PFSK-1 (cell line): ENCODE data around the gene ARSI.

Experiments used
- FOXP2 ChIP-seq: optimal IDR thresholded peaks from 2 replicates; pipeline ENCODE3; 2011; ENCODE audit warnings: borderline replicate concordance, control low read depth, inconsistent platforms; ENCODE audit not compliant: insufficient read depth; ENCODE audit errors: extremely low read length, extremely low read depth
- POLR2AphosphoS5 ChIP-seq: IDR thresholded peaks from 2 replicates; pipeline ENCODE4 v1.6.1; 2012; ENCODE audit warnings: low read depth, mild to moderate bottlenecking, control low read depth, low read length, moderate library complexity
- SIN3A ChIP-seq: IDR thresholded peaks from 2 replicates; pipeline ENCODE4 v1.6.1; 2012; ENCODE audit warnings: mild to moderate bottlenecking, low read length, moderate library complexity, borderline replicate concordance; ENCODE audit not compliant: insufficient read depth
- TAF1 ChIP-seq: IDR thresholded peaks from 2 replicates; pipeline ENCODE4 v1.6.1; 2012; ENCODE audit warnings: low read length, control low read depth, borderline replicate concordance; ENCODE audit not compliant: insufficient read depth
- TF ChIP-seq, protein P1 (sequence below), 2 experiments: IDR thresholded peaks; 2 replicates each; pipeline versions ENCODE4 v1.6.1 to v1.8.0; 2011 to 2012; ENCODE audit warnings: low read depth in 2 of 2, low read length in 2 of 2, control low read depth in 1 of 2, inconsistent platforms in 1 of 2, mild to moderate bottlenecking in 1 of 2, moderate library complexity in 1 of 2; ENCODE audit not compliant: insufficient read depth in 1 of 2

ARSI gene

DNA sequence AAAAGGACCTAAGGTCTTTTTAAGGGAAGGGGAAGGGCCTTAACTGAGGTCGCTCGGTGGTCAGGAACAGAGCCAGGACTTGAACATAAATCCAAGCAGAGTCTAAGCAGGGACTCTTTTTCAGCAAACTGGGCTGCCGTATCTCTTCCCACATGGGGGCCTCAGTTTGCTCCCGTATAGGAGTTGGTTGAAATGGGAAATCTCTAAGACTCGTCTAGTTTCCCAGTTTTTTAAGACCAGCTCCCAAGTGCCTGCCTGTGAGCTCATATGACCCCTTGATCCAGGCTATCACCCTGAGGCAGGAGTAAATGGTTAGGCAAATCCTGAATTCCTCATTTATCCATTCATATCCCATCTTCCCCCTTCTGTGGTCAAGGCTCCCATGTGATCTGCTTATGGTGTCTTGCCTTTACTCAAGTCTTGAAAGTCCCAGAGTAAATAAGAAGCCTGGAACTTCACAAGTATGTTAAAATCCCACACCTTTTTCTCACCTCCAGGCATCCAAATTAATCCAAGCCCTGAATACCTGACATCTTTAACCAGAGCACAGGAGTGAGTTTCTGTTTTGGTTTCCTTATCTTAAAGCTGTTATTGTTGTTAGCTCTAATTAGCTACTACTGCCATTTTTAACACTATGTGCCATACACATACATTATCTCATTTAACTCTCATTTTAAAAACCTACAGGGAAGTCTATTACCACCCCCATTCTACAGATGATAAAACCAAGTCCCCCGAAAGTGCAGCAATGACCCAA, 3.0 kb downstream of the ARSI start:
- TF ChIP-seq SIN3A (no peak), TAF1 (no peak), FOXP2 (no peak), POLR2AphosphoS5 (no peak)
- TF ChIP-seq, protein P1, sequence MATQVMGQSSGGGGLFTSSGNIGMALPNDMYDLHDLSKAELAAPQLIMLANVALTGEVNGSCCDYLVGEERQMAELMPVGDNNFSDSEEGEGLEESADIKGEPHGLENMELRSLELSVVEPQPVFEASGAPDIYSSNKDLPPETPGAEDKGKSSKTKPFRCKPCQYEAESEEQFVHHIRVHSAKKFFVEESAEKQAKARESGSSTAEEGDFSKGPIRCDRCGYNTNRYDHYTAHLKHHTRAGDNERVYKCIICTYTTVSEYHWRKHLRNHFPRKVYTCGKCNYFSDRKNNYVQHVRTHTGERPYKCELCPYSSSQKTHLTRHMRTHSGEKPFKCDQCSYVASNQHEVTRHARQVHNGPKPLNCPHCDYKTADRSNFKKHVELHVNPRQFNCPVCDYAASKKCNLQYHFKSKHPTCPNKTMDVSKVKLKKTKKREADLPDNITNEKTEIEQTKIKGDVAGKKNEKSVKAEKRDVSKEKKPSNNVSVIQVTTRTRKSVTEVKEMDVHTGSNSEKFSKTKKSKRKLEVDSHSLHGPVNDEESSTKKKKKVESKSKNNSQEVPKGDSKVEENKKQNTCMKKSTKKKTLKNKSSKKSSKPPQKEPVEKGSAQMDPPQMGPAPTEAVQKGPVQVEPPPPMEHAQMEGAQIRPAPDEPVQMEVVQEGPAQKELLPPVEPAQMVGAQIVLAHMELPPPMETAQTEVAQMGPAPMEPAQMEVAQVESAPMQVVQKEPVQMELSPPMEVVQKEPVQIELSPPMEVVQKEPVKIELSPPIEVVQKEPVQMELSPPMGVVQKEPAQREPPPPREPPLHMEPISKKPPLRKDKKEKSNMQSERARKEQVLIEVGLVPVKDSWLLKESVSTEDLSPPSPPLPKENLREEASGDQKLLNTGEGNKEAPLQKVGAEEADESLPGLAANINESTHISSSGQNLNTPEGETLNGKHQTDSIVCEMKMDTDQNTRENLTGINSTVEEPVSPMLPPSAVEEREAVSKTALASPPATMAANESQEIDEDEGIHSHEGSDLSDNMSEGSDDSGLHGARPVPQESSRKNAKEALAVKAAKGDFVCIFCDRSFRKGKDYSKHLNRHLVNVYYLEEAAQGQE (IDR thresholded peaks at IDR 0.05; ENCODE audit: insufficient read depth in 1 of 2, low read depth in 2 of 2, low read length in 2 of 2) = no peak

DNA sequence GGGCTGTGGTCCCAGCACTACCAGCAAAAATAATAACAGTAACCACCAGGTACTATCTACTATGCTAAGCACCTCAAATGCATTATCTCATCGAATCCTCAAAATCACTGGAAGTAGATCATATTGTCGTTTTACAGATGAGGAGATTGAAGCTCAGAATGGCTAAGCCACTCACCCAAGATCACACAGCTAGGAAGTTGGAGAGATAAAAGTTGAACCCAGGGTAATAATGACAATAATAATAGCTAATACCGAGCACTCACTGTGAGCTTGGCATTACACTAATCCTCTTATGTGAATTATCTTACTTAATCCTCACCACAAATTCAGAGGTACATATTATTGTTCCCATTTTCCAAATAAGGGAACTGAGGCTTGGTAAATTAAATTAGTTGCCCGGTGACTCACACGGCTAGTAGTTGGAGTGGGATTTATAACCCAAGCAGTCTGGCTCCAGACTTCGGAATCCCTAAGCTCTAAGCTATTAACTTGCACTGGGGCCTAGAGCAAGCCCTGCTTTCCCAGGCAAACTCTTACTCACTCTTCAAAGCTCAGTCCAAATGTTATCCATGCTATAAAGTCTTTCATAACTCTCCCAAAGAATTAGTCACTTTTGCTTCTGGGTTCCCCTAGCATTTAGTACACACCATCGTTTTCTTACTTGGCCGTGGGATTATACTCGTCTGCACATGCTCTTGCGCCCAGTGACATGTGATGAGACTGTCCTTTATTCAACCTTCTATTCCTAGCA, 3.8 kb downstream of the ARSI start:
- TF ChIP-seq, protein P1 (IDR thresholded peaks at IDR 0.05; ENCODE audit: insufficient read depth in 1 of 2, low read depth in 2 of 2, low read length in 2 of 2) = no peak
- TF ChIP-seq FOXP2 (no peak), TAF1 (no peak), POLR2AphosphoS5 (no peak), SIN3A (no peak)

DNA sequence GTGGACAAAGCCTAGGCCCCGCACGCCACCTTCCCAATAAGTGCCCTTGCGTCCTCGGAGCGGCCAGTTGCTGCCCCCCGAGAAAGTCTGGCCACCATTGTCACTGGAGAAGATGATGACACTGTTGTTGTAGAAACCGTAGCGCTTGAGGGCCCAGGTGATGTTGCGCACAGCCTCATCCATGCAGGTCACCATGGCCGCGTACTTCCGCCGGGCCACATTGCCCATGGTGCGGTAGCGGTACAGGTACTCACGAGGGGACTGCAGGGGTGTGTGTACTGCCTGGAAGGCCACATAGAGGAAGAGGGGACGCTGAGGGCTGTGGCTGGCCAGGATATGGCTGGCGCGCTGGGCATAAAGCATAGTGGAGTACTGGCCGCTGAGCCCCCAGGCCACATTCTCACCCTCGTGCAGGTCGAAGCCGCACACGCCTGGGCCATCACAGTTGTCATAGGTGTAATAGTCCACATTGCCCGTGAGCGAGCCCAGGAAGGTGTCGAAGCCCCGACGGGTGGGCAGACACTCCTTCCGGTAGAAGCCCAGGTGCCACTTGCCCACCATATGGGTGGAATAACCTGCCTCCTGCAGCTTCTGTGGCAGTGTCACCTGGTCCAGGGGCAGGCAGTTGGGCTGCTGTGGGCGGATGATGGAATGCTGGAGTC, 4.6 kb downstream of the ARSI start:
- no peak for TF ChIP-seq SIN3A
- no peak for TF ChIP-seq POLR2AphosphoS5
- TF ChIP-seq FOXP2 = no peak
- TF ChIP-seq, protein P1 (IDR thresholded peaks at IDR 0.05; ENCODE audit: insufficient read depth in 1 of 2, low read depth in 2 of 2, low read length in 2 of 2) = no peak
- no peak for TF ChIP-seq TAF1

DNA sequence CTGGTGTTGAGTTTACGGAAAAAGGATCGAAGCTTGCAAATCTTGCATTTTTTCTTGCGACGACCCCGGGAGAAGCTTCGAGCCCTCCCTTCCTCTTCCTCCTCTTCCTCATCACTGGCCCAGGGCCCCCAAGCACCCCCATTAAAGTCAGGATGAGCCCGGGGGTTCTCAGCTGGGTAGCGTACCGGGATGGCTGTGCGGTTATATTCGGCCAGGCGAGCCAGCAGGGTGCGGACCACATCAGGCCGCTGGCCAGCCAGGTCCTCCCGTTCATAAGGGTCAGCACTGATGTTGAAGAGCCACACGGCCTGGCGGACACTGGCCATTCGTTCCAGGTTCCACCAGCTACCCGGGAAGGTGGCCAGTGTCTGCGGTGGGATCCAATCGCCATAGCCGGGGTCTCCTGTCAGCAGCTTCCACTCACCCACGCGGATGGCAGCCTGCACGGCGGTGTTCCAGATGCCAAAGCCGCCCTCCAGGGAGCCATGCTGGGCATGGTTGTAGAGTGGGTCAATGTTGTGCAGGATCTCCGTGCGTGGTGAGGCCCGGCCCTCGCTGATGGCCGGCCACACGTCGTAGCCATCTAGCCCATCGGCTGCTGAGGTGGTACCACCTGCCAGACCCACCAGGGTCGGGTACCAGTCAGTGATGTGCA, 5.3 kb downstream of the ARSI start:
- no peak for TF ChIP-seq SIN3A
- no peak for TF ChIP-seq POLR2AphosphoS5
- TF ChIP-seq FOXP2 = no peak
- TF ChIP-seq TAF1 = no peak
- TF ChIP-seq, protein P1 (IDR thresholded peaks at IDR 0.05; ENCODE audit: insufficient read depth in 1 of 2, low read depth in 2 of 2, low read length in 2 of 2) = no peak
